Activated effector memory CD4-positive, alpha-beta T cell treated with anti-CD3 and anti-CD28 coated beads, Interleukin-2, amount 50 U/mL, for 16 hours (primary cell): ENCODE results near the gene IL27RA.

Experiments
- DNase-seq: peaks from one replicate; pipeline ENCODE4 v3.0.0-alpha.2; 2020

The IL27RA gene

GRCh38 chr19:14031719-14032480 lies at the start of gene IL27RA:
IL27RA (plus strand) TSS chr19:14031762; CDS start chr19:14031873, 111 bp downstream.
- DNase-seq: peak; percentile 93

DNA sequence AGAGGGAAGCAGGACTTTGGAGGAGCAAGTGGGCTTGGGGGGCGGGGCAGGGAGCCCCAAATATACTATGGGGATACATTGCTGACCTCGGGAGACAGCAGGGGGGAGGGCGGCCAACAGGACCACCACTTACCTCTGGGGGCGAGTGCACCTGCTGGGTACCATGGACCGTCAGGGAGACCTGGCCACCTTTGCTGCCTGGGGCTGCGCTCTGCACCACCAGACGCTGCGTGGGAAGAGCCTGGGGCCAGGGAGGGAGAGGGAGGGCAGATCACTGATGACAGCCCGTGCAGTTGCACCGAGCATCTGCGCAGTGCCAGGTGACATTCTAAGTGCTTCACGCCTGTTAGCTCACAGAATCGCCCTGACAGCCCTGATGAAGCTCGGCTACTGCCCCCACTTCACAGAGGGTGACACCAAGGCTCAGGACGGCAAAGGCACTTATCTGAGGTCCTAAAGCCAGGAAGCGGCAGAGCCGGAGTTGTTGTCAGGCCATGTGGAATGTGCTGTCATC lies 49.5 kb upstream of the IL27RA start:
- no peak for DNase-seq

GRCh38 chr19:13982773-13983172 lies 48.8 kb upstream of the IL27RA start:
- no peak for DNase-seq

DNA sequence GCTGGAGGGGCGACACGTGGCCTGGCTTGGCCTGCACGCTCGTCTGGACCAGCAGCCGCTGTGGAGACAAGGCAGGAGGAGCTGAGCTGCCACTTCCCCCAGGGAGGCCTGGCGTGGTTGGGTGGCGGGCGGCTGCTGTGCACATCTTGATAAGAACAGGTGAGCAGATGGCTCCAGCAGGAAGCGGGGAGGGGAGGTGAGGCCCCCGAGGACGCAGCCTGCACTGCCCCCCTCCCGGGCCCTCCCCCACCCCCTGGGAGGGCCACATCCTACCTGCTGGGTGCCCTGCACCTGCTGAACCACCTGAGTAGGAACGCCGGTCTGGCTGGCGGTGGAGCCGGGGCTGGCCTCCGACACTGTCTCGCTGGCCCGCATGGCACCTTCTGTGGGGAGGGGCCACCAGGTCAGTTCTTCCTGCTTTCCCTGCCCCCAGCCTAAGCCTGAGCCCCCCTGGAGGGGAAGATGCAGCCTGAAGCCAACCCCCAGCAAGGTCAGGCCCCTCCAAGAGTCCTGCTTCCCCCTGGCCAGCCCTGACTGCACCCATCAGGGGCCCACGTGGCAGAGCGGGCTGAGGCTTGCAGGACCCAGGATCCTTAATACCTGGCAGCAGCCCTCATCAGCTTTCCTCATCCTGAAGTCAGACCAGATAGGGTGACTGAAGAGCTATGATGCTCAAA lies 48.2 kb upstream of the IL27RA start:
- peak; percentile 70 for DNase-seq

DNA sequence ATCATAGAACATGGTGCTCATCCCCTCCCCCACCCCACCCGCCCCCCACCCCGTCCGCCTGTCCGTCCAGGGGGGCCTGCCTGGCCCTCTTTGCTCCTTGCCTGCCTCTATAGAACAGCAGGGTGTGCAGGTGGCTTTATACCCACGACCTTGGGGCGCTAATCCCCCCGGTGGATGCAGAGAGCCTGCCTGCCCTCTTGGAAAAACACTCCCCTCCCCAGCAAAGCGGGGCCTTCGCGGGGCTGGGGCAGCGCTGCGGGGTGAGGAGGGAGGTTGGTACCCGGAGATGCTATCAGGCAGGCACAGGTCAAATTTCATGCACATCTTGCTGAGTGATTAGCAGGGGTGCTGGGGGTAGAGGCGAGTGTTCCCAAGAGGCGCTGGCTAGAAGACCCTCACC lies 47.4 kb upstream of the IL27RA start:
- no peak for DNase-seq

- peak; percentile 72 for DNase-seq
These were observed 46.5 kb upstream of the IL27RA start for GRCh38 chr19:13984875-13985741.

DNA sequence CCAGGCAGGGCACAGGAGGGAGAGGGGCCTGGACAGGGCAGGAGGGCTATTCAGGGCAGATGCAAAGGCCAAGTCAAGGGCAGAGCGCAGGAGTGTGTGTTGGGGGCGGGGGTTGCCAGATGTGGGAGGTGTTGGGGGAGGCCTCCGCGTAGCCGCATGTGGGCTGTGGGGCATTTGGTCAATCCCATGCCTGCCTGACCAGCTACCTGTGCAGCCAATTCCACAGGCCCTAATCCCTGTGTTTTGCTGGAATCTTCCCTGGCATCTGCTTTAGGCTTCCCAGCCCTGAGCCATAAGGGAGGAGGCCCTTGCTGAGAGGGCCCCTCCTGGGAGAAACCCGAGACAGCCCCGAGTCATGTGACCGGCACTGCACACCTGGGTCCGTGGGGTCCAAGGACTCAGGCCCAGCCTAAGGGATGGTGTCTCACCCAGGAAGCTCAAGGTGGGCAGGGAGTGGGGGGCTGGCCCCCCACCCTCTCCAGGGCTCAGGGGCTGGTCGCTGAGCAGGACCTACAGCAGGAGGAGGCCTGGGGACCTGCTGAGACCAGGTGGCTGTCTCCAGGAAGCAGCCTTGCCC lies 45.7 kb upstream of the IL27RA start:
- no peak for DNase-seq

DNA sequence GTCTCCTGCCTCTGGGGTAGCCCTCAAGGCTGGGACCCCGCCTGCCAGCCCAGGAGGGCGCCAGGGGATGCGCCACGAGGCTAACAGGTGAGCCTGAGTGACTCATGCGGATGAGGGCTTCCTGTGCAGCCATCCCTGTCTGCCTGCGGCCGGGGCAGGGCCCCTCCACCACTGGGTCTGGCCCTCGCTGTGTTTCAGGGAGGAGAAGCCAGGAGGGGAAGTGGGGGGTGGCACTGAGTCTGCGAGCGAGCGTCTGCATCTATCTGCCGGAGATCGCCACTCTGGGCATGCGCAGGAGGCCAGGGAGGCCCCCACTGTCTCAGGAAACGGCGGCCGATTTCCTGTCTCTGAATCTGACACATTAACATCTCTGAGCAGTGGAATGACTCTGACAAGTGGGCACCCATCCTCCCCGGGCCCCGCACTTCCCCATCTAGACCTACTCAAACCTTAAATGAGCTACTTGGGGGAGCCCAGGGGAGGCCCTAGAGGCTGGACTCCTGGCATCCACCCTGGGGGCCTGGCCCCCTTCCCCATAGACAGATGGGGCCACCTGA lies 45.1 kb upstream of the IL27RA start:
- DNase-seq: peak; percentile 99

DNA sequence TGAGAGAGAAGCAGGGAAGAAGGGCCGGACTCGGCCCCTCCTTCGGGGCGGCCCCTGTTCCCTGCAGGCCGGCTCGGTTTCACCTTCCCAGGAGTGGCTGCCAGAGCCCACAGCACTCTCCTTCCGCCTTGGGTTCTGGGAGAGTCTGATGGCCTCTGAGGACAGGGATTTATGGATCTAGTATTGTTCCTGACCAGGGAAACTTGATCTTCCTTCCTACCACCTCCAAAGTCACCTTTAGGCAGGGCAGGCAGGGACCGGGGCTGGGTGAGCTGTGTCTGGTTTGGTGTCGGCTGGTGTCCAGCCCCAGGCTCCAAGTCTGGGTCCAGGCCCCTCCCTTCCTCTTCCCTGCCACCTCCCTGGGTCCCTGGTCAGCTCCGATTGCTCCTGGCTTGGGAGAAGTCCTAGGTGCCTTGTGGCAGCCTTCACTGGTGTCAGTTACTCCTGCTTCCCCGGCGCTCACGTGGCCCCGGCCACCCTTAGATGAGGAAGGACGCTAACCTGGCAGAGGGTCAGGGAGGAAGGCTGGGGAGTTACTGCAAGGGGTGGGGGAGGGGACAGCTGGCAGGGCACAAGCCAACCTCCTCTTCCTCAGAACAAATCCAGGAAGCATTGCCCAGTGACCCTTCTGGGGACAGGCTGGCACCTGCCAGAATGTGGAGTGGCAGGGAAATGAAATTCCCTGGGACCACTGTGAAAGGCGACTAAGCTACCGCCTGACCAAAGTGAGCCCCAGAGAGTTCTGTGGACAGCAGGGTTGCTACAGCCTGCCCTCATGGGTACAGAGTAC lies 44.3 kb upstream of the IL27RA start:
- no peak for DNase-seq

GRCh38 chr19:13989487-13989886 lies 42.1 kb upstream of the IL27RA start:
- no peak for DNase-seq

DNA sequence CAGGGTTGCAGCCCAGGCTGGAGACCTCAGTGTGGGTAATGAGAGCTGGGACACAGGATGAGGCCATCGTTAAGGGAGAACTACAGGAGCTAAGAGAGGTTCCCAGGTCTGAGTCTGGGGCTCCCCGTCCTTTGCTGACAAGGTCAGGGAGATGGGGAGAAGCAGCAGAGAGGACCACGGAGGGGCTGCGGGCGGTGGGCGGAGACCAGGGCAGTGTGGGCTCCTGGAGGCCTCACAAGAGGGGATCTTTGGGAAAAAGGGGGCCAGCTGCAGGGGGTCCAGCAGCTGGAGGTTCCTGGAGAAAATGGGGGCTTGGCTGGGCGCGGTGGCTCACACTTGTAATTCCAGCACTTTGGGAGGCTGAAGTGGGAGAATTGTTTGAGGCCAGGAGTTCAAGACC lies 41.5 kb upstream of the IL27RA start:
- no peak for DNase-seq

- no peak for DNase-seq
These were observed 39.5 kb upstream of the IL27RA start for GRCh38 chr19:13992025-13992424.

DNA sequence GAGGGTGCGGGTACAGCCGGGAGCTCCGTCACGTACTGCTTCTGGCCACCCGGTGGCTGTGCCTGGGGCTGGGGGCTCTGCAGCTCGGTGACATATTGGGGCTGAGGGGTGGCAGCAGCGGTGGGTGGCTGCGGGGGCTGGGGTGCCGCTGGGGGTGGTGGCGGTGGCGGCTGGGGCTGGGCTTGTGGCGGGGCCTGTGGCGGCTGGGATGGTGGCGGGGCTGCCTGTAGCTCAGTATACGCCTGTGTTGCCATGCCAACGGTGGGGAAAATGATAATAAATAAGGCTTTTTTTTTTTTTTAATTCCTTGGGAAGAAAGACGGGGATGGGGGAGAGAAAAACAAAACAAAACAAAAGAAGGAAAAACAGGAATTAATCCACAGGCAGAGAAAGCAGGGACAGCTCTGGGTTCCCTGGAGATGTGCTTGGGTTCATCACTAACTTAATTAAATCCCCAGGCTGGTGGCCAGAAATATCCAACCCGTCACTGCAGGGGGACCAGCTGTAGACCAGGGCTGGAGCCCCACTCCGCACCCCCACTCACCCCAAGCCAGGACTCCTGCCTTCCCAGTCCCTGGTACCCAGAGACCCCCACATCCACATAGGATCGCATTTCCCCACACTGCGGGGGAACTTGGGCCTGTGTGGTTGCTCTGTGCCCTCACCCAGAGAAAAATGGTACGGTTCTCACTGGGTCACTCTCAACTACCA lies 37.8 kb upstream of the IL27RA start:
- DNase-seq: no peak

DNA sequence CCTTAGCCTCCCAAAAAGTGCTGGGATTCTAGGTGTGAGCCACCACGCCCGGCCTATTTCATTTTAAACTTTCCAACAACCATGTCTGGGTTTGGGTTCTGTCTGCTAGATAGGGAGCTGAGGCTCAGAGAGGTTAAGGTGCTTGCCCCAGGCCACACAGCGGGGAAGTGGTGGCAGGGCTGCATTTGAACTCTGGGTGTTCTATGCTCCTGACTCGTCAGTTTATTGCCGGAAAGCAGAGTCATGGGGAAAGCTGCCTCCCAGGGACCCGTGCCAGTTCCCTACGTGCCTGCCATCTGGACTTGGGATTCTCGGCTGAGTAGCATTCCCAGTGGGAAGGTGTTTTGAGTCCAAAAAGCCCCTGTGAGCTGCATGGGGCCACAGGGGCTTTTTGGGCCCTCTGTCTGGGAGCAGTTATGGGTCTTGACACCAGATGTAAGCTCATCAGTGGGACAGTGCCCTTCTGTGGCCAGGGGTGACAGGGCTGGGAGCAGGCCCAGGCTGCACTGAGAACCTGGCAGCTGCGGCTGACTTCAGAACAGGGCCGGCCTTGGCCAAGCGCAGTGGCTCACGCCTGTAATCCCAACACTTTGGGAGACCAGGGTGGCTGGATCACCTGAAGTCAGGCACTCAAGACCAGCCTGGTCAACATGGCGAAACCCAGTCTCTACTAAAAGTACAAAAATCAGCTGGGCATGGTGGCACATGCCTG lies 36.4 kb upstream of the IL27RA start:
- no peak for DNase-seq

GRCh38 chr19:13995878-13996765 lies 35.4 kb upstream of the IL27RA start:
- no peak for DNase-seq

- no peak for DNase-seq
These were observed 34.5 kb upstream of the IL27RA start for GRCh38 chr19:13996928-13997630.

DNA sequence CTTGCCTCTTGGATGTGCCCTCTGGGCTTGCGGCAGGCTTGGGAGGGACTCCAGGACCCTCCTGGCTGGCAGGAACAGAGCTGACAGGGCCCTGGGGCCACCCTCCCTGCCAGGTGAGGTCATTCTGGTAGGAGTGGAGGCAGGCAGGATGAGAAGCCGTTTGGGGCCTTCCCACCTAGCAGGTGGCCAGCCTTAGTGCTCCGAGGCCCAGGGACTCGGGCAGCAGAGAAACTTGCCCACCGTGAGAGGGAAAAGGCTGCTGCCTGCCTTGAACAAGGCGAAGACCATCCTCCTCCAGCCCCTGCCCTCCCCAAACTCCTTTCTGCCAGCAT lies 34.0 kb upstream of the IL27RA start:
- no peak for DNase-seq

DNA sequence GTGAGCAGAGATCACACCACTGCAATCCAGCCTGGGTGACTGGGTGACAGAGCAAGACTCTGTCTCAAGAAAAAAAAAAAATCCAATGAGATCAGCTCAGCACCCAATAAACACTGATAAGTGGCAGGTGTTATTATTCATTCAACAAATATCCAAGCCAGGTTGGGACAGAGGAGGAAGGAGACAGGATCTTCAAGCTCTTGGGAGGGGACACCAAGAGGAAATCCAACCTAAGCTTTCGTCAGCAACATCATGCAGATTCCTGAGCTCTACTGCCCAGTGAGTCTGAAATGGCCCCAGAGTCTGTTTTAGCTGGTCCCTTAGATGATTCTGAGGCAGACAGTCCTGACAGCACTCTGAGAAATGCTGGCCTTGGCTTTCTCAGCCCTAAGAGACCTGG lies 33.1 kb upstream of the IL27RA start:
- no peak for DNase-seq

- no peak for DNase-seq
These were observed 32.5 kb upstream of the IL27RA start for GRCh38 chr19:13999085-13999484.
